SKM-1 (cell line): ENCODE measurements around the gene ARHGEF39.
A peak's percentile ranks its signal among the peaks of the same experiment; 100 is the strongest.

Source experiments
- DNase-seq: peaks from one replicate; lab custom pipeline; 2025; ENCODE audit not compliant: unreplicated experiment; lab: John Stamatoyannopoulos, UW

Gene ARHGEF39

GRCh38 chr9:35679091-35679490 is 14.1 kb upstream of the ARHGEF39 start:
- DNase-seq: no peak

- DNase-seq: no peak
Observed at GRCh38 chr9:35675732-35676392, 10.9 kb upstream of the ARHGEF39 start.

GRCh38 chr9:35675204-35675603 is 10.2 kb upstream of the ARHGEF39 start:
- no peak for DNase-seq

GRCh38 chr9:35674025-35674361 is 9.0 kb upstream of the ARHGEF39 start:
- DNase-seq: no peak

- DNase-seq: no peak
Observed at GRCh38 chr9:35673132-35674024, 8.4 kb upstream of the ARHGEF39 start, which contains the start of gene CA9. CA9 (plus strand) TSS chr9:35673928; CDS start chr9:35673960, 32 bp downstream.

GRCh38 chr9:35669331-35670145 is 4.5 kb upstream of the ARHGEF39 start:
- DNase-seq: no peak

GRCh38 chr9:35667939-35668338 is 2.9 kb upstream of the ARHGEF39 start:
- DNase-seq: no peak

- DNase-seq: no peak
Observed at GRCh38 chr9:35666549-35666948, 1.6 kb upstream of the ARHGEF39 start.

GRCh38 chr9:35666045-35666444 is 1.1 kb upstream of the ARHGEF39 start:
- DNase-seq: no peak

GRCh38 chr9:35665471-35665818 is 450 bp upstream of the ARHGEF39 start:
- no peak for DNase-seq

- DNase-seq: no peak
Observed at GRCh38 chr9:35662437-35662836, 2.6 kb downstream of the ARHGEF39 start.

- DNase-seq: no peak
Observed at GRCh38 chr9:35661756-35662350, 3.1 kb downstream of the ARHGEF39 start.

GRCh38 chr9:35660966-35661415 is 4.0 kb downstream of the ARHGEF39 start:
- no peak for DNase-seq

GRCh38 chr9:35659340-35659739 is 5.7 kb downstream of the ARHGEF39 start:
- DNase-seq: no peak

- DNase-seq: no peak
Observed at GRCh38 chr9:35658968-35659220, 6.1 kb downstream of the ARHGEF39 start.

- peak; percentile 77 for DNase-seq
Observed at GRCh38 chr9:35658137-35658967, 6.6 kb downstream of the ARHGEF39 start, which contains the start of gene CCDC107. CCDC107 (plus strand) TSS chr9:35658292; CDS start chr9:35658380, 88 bp downstream.

GRCh38 chr9:35657546-35658136 is 7.4 kb downstream of the ARHGEF39 start, which contains the start of gene RMRP:
RMRP (minus strand) TSS chr9:35658019.
- DNase-seq: peak; percentile 97

GRCh38 chr9:35656831-35657545 is 8.0 kb downstream of the ARHGEF39 start:
- DNase-seq: no peak

GRCh38 chr9:35656348-35656747 is 8.6 kb downstream of the ARHGEF39 start:
- no peak for DNase-seq
